Measurements from ENCODE around the gene CHAF1A.
A peak's percentile ranks its signal among the peaks of the same experiment; 100 is the strongest.

Gene CHAF1A

DNA sequence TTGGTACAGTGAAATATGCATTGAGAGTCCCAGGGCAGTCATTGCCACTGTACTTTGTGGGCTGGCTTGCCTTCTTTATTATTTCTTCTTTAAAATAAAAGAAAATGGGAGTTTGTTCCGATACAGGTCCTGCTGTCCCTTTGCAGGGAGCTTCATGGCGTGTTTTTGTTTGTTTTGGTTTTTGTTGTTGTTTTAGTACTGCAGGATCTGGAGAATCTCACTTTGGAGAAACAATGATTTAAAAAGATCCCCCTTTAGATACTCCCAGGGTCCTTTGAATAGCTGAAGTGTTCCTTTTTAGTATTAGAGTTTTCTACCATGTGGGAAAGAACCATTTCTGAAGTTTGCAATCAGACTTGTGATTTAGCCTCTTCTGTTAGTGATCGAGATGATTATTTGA is 11.1 kb downstream of the CHAF1A start:
- no peak for DNase-seq

DNA sequence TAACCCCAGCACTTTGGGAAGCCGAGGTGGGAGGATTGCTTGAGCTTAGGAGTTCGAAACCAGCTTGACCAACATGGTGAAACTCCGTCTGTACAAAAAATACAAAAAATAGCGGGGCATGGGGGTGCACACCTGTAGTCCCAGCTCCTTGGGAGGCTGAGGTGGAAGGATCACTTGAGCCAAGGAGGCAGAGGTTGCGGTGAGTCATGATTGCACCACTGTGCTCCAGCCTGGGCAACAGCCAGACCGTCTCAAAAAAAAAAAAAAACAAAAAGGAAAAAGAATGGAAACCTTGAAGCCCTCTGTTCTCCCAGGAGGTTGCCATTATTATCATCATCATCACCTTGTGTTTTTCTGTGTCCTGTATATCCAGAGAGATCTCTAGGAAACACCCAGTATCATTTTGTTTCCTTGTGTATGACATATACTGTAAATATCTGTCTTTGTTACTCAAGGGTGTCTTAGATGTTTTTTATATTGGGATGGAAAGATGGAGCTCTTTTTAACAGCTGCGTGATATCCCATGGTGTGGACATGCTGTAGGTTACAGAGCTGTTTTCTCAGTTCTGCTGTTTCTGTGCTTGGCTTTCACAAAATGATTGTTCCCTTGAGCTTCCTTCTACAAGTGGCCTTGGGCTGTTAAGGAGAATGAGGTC is 11.8 kb downstream of the CHAF1A start:
- DNase-seq: no peak

DNA sequence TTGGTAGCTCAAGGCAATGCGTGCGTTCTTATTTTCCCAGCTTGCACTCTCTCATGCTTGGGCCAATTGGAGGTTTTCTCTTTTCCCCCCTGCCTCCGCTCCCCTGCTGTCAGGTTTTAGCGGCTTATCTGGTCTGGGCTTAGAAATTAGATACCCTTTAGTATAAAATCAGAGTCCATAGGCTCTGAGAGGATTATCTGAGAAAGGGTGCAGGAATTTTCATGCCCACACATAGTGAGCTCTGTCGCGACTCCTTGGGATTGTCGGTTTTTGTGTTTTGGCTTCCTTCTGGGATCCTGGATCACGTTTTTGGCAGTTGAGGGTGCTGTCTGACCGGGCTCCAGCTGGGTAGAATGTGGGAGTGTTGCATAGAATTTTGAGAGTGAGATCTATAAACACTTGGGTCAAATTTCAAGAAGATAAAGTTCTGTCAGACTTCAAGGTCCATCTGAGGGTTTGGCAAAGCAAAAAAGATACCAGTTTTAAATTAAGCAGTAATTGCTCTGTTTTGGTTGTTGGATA is 12.4 kb downstream of the CHAF1A start:
- DNase-seq: no peak

DNA sequence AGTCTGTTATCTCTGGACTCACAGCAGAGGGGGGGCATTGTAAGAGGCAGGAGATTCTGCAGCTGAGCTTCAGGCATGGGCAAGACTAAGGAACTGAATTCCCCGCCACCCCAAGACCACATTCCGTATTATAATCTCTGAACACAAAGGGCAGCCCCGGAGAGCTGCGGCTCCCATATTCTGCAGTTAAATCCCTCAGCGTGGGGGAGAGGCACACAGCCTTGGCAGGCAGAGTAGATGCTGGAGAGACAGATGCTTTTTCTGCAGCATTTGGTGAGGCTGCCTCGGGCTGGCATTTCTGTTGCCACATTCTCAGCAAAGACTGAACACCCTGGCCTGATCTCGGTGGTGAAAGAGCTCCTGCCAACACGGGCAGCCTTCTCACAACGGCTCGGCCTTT is 12.9 kb downstream of the CHAF1A start:
- DNase-seq: no peak

DNA sequence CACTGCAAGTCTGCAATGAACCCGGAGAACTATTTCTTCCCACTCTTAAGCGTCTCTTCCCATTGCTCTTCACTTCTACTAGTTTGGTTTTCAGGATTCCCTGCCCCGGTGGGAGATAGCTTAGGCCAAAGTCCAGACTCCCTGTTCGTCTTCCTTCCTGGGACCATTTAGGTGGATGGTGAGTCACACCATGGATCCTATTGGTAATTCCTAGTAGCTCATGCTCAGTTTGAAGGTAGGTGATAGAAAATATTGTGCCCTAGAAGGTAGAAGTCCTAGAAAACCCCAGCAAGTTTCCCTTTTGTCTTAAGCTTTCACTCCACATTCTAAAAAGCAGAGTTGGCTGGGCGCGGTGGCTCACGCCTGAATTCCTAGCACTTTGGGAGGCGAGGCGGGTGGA is 13.8 kb downstream of the CHAF1A start:
- DNase-seq: no peak

DNA sequence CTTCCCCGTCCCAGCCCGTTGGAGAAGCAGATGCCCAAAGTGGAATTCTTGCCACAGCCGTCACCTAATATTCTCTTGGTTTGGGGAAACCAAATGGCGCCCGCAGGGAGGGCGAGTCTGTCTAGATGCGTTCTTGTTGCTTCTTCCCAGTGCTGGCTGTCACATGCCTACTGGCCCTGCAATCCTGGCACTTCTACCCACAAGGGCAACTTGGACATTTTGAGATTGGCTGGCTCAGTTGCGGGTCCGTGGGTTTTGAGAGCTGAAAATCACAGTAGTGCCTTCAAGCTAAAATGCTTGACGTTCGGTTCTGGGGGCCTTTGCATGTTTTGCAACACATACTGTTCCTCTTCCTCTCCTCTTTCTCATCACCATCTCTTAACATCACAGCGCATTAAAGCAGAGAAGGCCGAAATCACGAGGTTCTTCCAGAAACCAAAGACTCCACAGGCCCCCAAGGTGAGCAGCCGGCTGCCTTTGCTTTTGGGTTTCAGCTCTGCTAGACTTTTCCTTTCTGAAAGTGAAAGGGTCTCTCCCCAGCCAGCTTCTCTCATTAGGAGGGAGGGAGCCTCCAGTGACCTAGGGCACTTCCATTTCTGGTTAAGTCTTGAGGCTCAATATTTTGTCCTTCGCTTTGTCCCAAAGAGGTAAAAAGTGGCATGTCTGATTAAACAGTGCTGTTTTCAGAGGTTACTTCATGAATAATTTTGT is 21.1 kb downstream of the CHAF1A start:
- no peak for DNase-seq

DNA sequence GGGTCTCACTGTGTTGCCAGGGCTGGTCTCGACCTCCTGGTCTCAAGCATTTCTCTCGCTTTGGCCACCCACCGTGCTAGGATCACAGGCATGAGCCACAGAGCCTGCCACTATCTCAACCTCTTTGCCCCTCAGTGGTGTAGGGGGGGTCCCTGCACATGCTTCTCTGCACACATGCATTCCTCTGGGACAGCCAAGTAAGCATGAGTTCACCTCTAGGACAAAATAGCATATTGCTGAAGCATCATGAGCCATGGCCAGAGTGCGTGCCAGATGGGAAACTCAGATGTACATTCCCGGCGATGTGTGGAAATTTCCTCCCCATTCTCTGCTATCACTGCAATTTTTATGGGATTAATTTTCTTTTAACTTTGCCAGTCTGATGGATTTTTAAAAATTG is 23.1 kb downstream of the CHAF1A start:
- DNase-seq: no peak

DNA sequence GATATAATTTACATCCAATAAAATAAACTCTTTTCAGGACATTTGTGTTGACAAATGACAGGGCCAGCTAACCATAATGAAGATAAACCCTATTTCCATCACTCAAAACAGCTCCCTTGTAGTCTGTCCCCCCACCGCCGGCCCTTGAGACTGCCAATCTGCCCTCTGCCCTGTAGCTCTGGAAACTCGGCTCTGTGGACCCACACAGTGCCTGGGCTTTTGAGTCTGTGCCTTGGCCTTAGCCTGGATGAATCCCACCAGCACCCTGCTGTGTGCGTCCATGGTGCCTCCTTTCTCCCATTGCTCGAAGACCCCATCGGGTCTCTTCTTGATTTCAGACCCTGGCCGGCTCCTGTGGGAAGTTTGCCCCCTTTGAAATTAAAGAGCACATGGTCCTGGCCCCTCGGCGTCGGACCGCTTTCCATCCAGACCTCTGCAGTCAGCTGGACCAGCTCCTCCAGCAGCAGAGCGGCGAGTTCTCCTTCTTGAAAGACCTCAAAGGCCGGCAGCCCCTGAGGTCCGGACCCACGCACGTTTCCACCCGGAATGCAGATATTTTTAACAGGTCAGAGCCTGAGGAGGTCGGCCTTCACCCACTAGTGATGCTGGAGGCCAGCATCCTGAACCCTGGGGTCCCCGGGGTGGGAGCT is 26.0 kb downstream of the CHAF1A start:
- DNase-seq: no peak

DNA sequence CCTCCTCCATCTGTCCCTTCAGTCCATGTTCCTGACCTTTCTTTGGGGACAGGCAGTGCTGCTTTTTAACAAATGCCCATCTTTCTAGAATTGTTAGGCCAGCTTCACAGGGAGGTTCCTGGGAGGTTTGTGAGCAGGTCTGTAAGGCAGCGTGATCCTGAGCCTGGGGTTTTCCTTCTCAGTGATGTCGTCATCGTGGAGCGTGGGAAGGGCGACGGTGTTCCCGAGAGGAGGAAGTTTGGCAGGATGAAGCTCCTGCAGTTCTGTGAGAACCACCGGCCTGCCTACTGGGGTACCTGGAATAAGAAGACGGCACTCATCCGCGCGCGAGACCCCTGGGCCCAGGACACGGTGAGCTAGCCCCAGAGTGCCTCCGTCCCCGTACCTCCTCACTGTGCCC is 26.8 kb downstream of the CHAF1A start:
- DNase-seq: no peak

DNA sequence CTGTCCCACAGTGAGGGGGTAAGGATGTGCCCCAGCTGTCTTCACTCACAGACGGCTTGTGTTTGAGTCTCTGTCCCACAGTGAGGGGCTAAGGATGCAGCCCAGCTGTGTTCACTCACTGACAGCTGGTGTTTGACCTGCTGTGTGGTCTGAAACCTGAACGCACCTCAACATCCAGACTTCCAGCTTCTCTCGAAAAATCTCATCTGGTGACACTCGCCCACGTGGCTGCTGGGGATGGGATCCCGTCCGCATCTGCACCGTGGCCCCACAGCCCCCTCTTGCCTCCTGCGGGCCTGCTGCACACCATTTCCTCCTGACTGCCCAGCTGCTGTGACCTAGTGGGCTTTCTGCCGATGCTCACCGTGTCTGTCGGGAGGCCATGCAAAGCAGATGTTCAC is 27.3 kb downstream of the CHAF1A start:
- no peak for DNase-seq

DNA sequence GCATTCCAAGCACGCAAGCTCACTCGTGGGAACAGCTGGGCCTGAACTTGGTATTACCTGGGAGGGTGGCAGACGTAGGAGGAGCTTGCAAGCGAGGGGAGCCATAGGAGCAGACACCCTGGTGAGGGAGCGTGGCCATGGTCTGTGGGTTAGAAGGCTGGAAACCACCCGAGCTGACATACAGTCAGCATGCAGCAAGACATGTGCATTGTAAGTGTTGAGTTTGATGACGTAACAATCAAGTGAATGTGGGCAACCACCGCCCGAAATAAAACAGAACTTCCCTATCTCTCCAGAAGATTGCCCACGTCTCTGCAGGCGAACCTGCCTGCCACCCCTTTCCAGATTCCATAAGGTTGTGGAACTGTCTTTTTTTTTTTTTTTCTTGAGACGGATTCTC is 28.3 kb downstream of the CHAF1A start:
- peak; percentile 72 for DNase-seq

DNA sequence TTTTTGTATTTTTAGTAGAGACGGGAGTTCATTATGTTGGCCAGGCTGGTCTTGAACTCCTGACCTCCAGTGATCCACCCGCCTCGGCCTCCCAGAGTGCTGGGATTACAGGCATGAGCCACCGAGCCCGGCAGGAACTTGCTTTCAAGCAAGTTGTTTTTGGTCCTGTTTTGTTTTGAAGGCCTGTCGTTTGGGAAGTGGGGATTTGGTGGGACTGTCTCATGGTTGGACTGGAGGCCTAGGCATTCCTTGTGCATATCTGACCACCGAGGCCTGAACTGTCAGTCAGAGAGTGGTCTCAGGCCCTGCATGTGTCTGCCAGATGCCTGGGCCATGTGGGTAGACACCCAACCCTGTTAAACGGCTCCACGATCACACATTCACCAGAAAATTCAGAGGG is 28.9 kb downstream of the CHAF1A start:
- DNase-seq: no peak

DNA sequence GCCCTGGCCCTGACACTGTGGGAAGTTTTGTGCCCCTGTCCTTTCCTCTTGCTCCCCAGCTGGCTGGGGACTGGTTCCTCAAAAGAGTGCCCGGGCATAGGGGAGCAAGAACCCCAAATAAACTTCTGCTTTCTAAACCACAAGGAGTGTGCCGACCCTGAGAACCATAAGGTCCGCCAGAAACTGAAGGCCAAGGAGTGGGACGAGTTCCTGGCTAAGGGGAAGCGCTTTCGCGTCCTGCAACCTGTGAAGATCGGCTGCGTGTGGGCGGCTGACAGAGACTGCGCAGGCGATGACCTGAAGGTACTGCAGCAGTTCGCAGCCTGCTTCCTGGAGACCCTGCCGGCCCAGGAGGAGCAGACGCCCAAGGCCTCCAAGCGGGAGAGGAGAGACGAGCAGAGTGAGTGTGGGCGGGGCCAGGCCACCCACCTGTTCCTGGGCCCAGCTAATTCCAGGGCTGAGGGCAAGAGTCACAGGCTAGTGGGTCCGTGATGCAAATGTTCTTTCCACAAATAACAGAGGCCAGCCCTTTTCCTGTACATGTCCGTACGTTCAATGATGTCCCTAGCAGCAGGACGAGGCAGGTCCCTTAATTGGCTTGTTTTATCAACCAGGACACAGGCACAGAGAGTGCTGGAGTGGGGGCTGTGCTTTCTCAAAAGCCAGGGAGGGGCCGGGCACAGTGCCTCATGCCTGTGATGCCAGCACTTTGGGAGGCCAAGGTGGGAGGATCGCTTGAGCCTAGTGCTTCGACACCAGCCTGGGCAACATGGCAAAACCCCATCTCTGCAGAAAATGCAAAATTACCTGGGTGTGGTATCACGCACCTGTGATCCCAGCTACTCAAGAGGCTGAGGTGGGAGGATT is 29.6 kb downstream of the CHAF1A start:
- peak; percentile 12 for DNase-seq

DNA sequence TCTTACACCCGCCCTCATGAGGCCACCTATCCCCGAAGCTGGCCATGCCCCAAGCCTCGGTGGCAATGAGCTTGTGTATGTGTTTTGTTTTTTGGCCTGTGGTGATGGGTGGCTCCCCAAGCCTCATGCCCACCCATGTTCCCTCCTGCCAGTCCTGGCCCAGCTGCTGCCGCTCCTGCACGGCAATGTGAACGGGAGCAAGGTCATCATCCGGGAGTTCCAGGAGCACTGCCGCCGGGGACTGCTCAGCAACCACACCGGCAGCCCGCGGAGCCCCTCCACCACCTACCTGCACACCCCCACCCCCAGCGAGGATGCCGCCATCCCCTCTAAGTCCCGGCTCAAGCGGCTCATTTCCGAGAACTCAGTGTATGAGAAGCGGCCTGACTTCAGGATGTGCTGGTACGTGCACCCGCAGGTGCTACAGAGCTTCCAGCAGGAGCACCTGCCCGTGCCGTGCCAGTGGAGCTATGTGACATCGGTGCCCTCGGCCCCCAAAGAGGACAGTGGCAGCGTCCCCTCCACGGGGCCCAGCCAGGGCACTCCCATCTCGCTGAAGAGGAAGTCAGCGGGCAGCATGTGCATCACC is 30.6 kb downstream of the CHAF1A start:
- DNase-seq: no peak

DNA sequence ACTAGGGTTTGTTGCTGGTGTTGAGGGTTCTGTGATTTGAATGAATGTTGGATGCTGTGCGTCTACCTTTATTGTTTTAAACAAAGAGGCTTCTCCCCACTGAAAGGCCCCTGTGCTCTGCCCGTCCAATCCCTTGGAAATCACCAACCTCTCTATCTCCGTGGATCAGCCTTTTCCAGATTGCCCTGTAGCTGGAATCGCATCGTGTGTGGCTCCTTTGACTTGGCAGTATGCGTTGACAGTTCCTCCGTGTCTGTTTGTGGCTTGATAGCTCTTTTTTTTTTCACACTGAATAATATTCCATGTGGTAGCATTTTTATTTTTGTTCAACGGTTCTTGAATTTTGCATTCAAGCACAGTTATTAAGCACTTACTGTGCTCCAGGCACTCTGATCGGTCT is 32.0 kb downstream of the CHAF1A start:
- no peak for DNase-seq

DNA sequence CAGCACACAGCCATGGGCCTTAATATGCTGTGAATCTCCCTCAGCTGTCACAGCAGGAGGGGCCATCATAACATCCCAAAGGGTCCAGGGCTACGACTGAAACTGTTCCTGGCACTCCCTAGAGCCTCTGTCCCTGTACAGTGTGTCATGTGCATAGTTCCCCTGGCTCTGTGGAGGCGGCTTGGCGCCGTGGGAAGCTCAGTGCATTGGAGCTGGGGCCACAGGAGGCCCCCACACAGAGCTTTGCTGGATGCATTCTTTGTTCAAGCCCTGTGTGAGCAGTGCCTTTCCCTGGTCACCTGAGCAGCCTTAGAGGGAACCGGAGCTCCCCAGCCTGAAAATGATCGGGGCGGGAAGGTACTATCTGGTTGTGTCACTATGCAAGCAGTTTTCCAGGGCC is 33.8 kb downstream of the CHAF1A start:
- no peak for DNase-seq

DNA sequence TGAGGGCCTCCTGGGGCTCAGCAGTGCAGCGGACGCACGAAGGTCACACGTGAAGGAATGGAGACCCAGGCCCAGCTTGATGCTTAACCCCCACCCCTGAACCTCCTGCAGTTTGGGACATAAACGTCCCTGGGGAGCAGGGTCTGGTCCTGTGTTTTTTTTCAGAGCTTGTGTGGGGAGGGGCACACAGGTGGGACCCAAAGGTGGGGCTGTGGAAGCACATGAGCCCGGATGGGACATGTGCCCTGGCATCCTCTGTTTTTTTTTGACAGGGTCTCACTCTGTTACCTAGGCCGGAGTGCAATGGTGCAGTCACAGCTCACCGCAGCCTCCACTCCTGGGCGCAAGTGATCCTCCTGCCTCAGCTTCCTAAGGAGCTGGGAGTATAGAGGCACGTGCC is 34.7 kb downstream of the CHAF1A start:
- DNase-seq: no peak

DNA sequence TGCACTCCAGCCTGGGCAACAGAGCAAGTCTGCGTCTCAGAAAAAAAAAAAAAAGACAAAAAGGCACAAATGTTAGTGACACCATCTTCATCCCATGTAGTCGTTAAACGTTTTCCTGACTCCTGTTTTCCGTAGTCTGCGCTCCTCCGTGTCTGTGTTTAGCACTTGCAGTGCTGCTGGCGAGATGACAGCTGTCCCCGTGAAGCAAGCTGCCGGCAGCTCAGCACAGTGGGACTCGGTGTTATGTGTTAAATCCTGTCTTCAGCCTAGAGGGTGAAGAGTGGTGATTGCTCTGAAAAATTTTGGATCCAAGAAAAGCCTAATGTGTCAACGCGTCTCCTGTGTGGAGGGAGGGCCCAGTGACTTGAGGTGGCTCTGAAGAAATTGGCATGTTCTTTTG is 36.8 kb downstream of the CHAF1A start:
- DNase-seq: no peak

DNA sequence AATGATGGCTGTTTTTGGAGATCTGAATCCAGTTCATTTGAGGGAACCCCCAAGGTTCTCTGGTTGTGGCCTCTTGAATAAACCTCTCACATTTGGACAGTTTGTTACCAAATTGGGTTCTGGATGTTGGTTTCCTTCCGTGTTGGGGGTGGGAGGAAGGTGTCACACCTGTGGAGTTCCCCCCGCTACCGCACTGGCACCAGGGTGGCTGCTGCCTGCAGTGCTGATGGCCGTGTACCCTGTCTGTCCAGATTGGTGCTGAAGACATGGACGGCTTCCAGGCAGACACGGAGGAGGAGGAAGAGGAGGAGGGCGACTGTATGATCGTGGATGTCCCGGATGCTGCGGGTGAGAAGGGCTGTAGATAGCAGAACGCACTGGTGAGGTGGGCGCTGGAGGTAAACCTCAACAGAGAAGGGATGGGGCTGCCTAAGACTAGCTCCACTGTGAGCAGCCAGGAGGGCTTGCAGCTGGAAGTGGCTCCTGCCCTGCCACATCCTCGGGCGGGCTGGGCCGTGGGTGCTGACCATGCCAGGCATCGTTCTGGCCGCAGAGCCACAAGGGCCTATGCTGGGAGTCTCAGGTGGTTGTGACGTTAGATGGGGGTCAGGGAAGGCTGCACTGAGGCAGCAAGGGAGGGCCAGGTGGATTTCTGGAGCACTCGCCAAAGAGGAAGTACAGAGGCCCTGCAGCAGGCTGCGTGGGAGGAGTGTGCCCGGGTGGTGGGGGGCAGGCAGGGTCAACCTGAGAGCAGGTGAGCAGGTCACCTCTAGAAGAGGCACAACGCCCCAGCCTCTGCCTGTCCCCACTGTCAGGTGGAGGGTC is 39.8 kb downstream of the CHAF1A start:
- DNase-seq: no peak

DNA sequence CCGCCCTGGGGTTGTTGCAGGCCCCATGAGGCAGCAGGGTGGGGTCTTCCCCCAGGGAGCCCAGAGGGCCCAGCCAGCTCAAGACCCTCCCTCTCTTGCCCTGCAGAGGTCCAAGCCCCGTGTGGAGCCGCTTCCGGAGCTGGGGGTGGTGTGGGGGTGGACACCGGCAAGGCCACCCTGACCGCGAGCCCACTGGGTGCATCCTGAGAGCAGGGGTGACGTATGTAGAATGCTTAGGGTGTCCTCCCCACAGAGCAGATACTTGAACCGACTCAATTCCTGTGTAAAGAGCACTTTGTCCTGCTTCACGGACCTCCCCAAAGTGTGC is 40.3 kb downstream of the CHAF1A start:
- DNase-seq: no peak

DNA sequence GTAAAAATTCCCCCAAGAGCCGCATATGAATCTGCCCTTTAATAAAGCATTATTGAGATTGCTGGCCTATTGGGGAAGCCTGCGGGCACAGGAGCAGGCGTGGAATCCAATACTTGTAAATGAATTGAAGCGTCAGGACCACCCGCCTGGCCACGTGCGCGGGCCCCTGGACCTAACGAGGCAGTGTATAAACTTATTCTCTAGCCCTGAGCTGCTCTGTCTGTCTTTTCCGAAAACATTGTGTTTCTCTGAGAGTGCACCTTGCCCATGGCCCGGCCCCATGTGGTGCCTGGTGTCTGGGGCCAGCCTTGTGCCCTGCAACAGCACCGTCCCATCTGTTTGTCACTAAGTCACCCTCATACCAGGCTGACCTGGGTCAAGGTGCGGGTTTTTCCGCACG is 40.7 kb downstream of the CHAF1A start:
- no peak for DNase-seq

Measured in GF-D8 (cell line).